Measurements from ENCODE around the gene MIF4GD. TPM values are rescaled to one million over a fixed set of nuclear protein-coding genes. Genes with fewer than 3 reads are reported as not detected.
"Not testable (repeated sequence)": the region's sequence is repeated elsewhere in the genome, so short reads cannot be mapped to it uniquely, and the experiment has no call there.

MIF4GD gene
- total RNA-seq, 2 donors from 2014 or later: 23.6 to 31.6 TPM

DNA sequence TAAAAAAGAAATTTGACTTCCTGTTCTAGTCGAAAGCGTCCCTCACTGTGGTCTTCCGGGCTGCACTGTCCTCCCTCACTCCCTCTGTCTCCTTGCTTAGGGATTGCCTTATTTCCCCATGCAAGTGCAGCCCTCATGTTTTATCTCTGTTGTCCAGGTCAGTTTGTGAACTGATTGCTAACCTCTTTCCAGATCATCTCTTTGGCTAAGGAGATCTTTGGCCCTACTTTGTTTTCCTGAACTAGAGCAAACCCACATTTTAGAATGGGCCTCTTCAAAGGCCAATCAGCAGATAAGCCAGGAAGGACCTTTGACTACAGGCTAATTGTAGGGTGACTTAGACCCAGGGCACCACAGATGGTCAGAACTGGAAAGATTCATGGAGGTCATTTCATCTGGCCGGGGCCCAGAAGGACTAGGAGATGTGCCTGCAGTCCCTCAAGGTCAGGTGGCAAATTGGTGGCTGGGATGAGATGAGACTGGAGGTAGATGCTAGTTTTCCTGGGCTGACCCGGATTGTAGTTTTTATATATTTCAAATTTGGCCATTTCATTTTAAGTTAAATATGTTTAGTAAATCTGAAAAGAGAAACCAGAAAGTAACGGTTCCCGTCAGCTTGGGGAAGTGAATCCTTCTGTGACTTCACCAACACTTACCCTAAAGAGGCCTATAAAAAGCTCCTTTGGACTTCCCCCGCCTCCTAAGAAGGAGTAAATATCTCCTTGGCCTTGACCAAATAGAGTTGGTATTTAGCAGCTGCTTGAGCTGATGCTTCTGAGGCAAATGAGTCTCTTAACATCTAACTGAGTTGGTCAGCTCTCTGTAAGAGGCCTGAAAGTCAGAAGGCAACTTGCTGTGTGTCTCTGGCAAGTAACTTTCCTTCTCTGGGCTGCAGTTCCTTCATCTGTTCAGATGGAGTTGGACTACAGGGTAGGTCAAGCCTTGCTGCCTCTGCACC lies 24.4 kb upstream of the MIF4GD start:
- peak; percentile 80 for ATAC-seq (replicated peaks)
- H3K4me3 Mint-ChIP-seq: peak overlapping the region; percentile 62
- peaks cover 13% of the 10 kb centered on the region for H3K4me1 Mint-ChIP-seq
- peaks cover 7% of the 10 kb centered on the region for H3K36me3 Mint-ChIP-seq (ENCODE audit: low read depth)
- H3K27me3 Mint-ChIP-seq: no peaks in the 10 kb centered on the region
- peak overlapping the region; percentile 87 for H3K27ac Mint-ChIP-seq
- H3K9me3 Mint-ChIP-seq: no peaks in the 10 kb centered on the region

GRCh38 chr17:75292810-75293448 lies 21.9 kb upstream of the MIF4GD start:
- not testable (repeated sequence) for H3K4me3 Mint-ChIP-seq; H3K9me3 Mint-ChIP-seq; H3K27me3 Mint-ChIP-seq; H3K27ac Mint-ChIP-seq; ATAC-seq (replicated peaks)
- Mint-ChIP-seq H3K36me3 (ENCODE audit: low read depth) (peaks cover 25% of the 10 kb centered on the region), H3K4me1 (peaks cover 16% of the 10 kb centered on the region)

DNA sequence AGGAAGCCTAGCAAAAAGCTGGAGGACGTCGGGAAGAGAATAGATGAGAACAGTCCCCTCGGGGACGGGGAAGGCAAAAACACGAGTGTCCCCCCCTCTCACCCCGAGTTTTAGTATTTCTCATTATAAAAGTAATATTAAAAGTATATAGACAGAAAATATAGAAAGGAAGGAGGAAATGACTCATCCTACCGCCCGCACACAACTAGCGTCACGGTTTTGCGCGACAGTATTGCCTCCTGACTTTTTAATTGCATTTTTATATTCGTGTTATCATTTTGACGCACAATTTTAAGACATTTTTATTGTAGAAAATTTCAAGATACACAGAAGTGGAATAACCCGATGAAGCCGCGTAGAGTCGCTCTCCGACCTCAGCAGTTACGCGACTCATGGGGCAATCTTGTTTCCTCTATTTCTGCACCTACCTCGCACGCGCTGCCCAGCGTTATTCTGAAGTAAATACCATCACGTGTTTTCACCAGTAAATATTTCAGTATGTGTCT lies 18.9 kb upstream of the MIF4GD start:
- Mint-ChIP-seq H3K4me1 (peaks cover 6% of the 10 kb centered on the region), H3K27me3 (no peaks in the 10 kb centered on the region), H3K36me3 (ENCODE audit: low read depth) (peaks cover 49% of the 10 kb centered on the region), H3K27ac (peak overlapping the region; percentile 99), H3K9me3 (no peaks in the 10 kb centered on the region), H3K4me3 (peak overlapping the region; percentile 96)
- peak; percentile 34 for ATAC-seq (replicated peaks)

- H3K27ac Mint-ChIP-seq: peak within 1 kb of the TSS; percentile 99
- peaks cover 55% of the 10 kb centered on the region for H3K36me3 Mint-ChIP-seq (ENCODE audit: low read depth)
- H3K27me3 Mint-ChIP-seq: no peaks in the 10 kb centered on the region
- peak; percentile 96 for ATAC-seq (replicated peaks)
- peaks cover 6% of the 10 kb centered on the region for H3K4me1 Mint-ChIP-seq
- H3K9me3 Mint-ChIP-seq: no peaks in the 10 kb centered on the region
- peak within 1 kb of the TSS; percentile 96 for H3K4me3 Mint-ChIP-seq
Measured at GRCh38 chr17:75289115-75289831, 18.2 kb upstream of the MIF4GD start, which contains the start of gene SLC25A19. SLC25A19 (minus strand) TSS chr17:75289433; CDS start chr17:75286764, 2,669 bp downstream.

DNA sequence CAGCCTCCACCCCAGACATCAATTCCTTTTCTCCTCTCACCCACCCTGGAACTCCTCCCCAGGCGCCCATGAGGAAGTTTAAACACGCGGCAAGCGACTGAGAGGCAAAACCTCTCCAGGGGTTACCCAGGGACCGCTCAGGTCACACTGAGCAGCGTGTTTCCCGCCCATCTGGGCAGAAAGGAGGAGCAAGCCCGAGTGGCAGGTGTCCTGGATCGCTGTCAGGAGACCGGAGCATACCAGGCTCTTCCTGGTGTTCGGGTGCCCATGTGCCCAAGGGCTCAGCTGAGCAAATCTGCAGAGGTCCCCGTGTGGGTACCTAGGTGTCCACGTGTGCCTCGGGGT lies 17.7 kb upstream of the MIF4GD start:
- Mint-ChIP-seq H3K4me3 (peak overlapping the region; percentile 96), H3K27me3 (no peaks in the 10 kb centered on the region), H3K4me1 (peaks cover 6% of the 10 kb centered on the region), H3K27ac (peak overlapping the region; percentile 99), H3K9me3 (no peaks in the 10 kb centered on the region), H3K36me3 (ENCODE audit: low read depth) (peaks cover 60% of the 10 kb centered on the region)
- peak; percentile 34 for ATAC-seq (replicated peaks)

GRCh38 chr17:75288359-75288758 lies 17.3 kb upstream of the MIF4GD start:
- Mint-ChIP-seq H3K4me1 (peaks cover 6% of the 10 kb centered on the region), H3K27me3 (no peaks in the 10 kb centered on the region), H3K36me3 (ENCODE audit: low read depth) (peaks cover 64% of the 10 kb centered on the region), H3K9me3 (no peaks in the 10 kb centered on the region), H3K4me3 (peak overlapping the region; percentile 96), H3K27ac (peak overlapping the region; percentile 99)
- no peak for ATAC-seq (replicated peaks)

- no peaks in the 10 kb centered on the region for H3K9me3 Mint-ChIP-seq
- ATAC-seq (replicated peaks): no peak
Measured at GRCh38 chr17:75287221-75287620, 16.2 kb upstream of the MIF4GD start.

GRCh38 chr17:75285123-75285522 lies 14.1 kb upstream of the MIF4GD start:
- no peaks in the 10 kb centered on the region for H3K9me3 Mint-ChIP-seq
- peaks cover 6% of the 10 kb centered on the region for H3K4me1 Mint-ChIP-seq
- peaks cover 95% of the 10 kb centered on the region for H3K36me3 Mint-ChIP-seq (ENCODE audit: low read depth)
- H3K4me3 Mint-ChIP-seq: no peak overlapping the region
- H3K27ac Mint-ChIP-seq: no peak overlapping the region
- no peaks in the 10 kb centered on the region for H3K27me3 Mint-ChIP-seq
- ATAC-seq (replicated peaks): no peak

More at GRCh38 chr17:75287221-75287620, 16.2 kb upstream of the MIF4GD start:
- Mint-ChIP-seq H3K27me3 (no peaks in the 10 kb centered on the region), H3K27ac (no peak overlapping the region), H3K4me1 (peaks cover 6% of the 10 kb centered on the region), H3K4me3 (peak overlapping the region; percentile 96), H3K36me3 (ENCODE audit: low read depth) (peaks cover 74% of the 10 kb centered on the region)

GRCh38 chr17:75280189-75280588 lies 9.2 kb upstream of the MIF4GD start:
- peaks cover 93% of the 10 kb centered on the region for H3K36me3 Mint-ChIP-seq (ENCODE audit: low read depth)
- not testable (repeated sequence) for ATAC-seq (replicated peaks); H3K9me3 Mint-ChIP-seq; H3K27ac Mint-ChIP-seq; H3K27me3 Mint-ChIP-seq; H3K4me3 Mint-ChIP-seq; H3K4me1 Mint-ChIP-seq

DNA sequence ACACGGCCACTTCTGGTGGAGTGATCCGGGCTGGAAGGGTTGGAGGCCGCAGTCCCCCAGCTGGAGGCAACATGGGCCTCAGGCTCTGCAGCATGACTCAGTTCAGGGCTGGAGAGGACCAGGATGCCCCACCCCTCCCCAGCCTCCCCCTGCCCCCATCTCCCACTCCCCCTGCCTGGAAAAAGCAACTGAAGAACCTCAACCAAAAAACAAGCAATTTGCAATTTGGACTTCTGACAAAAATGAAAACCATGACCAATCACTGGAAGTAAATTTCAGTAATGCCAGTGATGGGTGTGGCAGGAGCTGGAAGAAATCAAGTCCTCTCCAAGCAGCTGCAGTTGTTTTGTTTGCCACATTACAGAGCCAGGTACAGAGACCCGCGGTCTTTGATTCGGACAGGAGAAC lies 6.6 kb upstream of the MIF4GD start:
- no peak overlapping the region for H3K27ac Mint-ChIP-seq

GRCh38 chr17:75273977-75274708 lies 3.1 kb upstream of the MIF4GD start:
- ATAC-seq (replicated peaks): no peak
- Mint-ChIP-seq H3K9me3 (no peaks in the 10 kb centered on the region), H3K36me3 (ENCODE audit: low read depth) (peaks cover 69% of the 10 kb centered on the region), H3K27me3 (no peaks in the 10 kb centered on the region), H3K27ac (peak overlapping the region; percentile 68), H3K4me3 (peak overlapping the region; percentile 36), H3K4me1 (peaks cover 18% of the 10 kb centered on the region)

More for the DNA sequence above, 6.6 kb upstream of the MIF4GD start:
- H3K9me3 Mint-ChIP-seq: no peaks in the 10 kb centered on the region
- H3K27me3 Mint-ChIP-seq: no peaks in the 10 kb centered on the region
- H3K36me3 Mint-ChIP-seq (ENCODE audit: low read depth): peaks cover 94% of the 10 kb centered on the region
- H3K4me3 Mint-ChIP-seq: no peak overlapping the region
- peaks cover 8% of the 10 kb centered on the region for H3K4me1 Mint-ChIP-seq
- ATAC-seq (replicated peaks): no peak

- H3K9me3 Mint-ChIP-seq: no peaks in the 10 kb centered on the region
- H3K4me3 Mint-ChIP-seq: peak overlapping the region; percentile 79
- H3K36me3 Mint-ChIP-seq (ENCODE audit: low read depth): peaks cover 58% of the 10 kb centered on the region
- H3K27me3 Mint-ChIP-seq: no peaks in the 10 kb centered on the region
- peak overlapping the region; percentile 76 for H3K27ac Mint-ChIP-seq
- H3K4me1 Mint-ChIP-seq: peaks cover 20% of the 10 kb centered on the region
- ATAC-seq (replicated peaks): no peak
Measured at GRCh38 chr17:75272848-75273184, 1.8 kb upstream of the MIF4GD start.

GRCh38 chr17:75271955-75272847 lies 1.2 kb upstream of the MIF4GD start:
- Mint-ChIP-seq H3K9me3 (no peaks in the 10 kb centered on the region), H3K36me3 (ENCODE audit: low read depth) (peaks cover 52% of the 10 kb centered on the region), H3K27me3 (no peaks in the 10 kb centered on the region), H3K27ac (peak overlapping the region; percentile 79), H3K4me3 (peak overlapping the region; percentile 79), H3K4me1 (peaks cover 20% of the 10 kb centered on the region)
- ATAC-seq (replicated peaks): no peak

Measured in activated T-helper 17 cell treated with anti-CD3 and anti-CD28 coated beads, Interleukin-2, amount 50 U/mL, for 72 hours (primary cell).